Fibroblast of lung (primary cell): Measurements from ENCODE around the gene CEP152. TPM values are rescaled to one million over a fixed set of nuclear protein-coding genes. Genes with fewer than 3 reads are reported as not detected.
A peak's percentile ranks its signal among the peaks of the same experiment; 100 is the strongest.

ENCODE experiments used
- DNase-seq, 2 donors: peaks; one replicate each; pipeline versions ENCODE4 v3.0.0 to v3.0.0-alpha.2; 2010; ENCODE audit warnings: low read depth in 2 of 2
- H2AFZ ChIP-seq: 2 replicates; pipeline ENCODE4 v1.5.1; 2012; ENCODE audit warnings: low read length, control low read depth, inconsistent platforms
- H3K27ac ChIP-seq: 2 replicates; pipeline ENCODE4 v1.5.1; 2011; ENCODE audit warnings: low read length, control low read depth; ENCODE audit not compliant: insufficient read depth
- H3K27me3 ChIP-seq: 2 replicates; pipeline ENCODE4 v1.5.1; 2011; ENCODE audit warnings: mild to moderate bottlenecking, low read length; ENCODE audit not compliant: control insufficient read depth, insufficient read depth
- H3K36me3 ChIP-seq: 2 replicates; pipeline ENCODE4 v1.5.1; 2011; ENCODE audit warnings: low read length; ENCODE audit not compliant: control insufficient read depth, insufficient read depth
- H3K4me1 ChIP-seq: 2 replicates; pipeline ENCODE4 v1.5.1; 2011; ENCODE audit warnings: low read length; ENCODE audit not compliant: control insufficient read depth, insufficient read depth; ENCODE audit errors: extremely low read depth
- H3K4me2 ChIP-seq: 2 replicates; pipeline ENCODE4 v1.5.1; 2011; ENCODE audit warnings: low read length, control low read depth; ENCODE audit not compliant: insufficient read depth; ENCODE audit errors: extremely low read depth
- H3K4me3 ChIP-seq, 4 experiments: fragments of 200-600 bp in 1 of 4; sonication (generic) in 1 of 4; replicated peaks in 1 of 4; 2 replicates each; pipeline ENCODE4 v1.5.1; 2011 to 2016; ENCODE audit warnings: low read length in 4 of 4, low read depth in 3 of 4, mild to moderate bottlenecking in 3 of 4, control low read depth in 2 of 4, inconsistent platforms in 1 of 4, mixed read lengths in 1 of 4; ENCODE audit not compliant: insufficient read depth in 1 of 4; ENCODE audit errors: control extremely low read depth in 1 of 4
- H3K79me2 ChIP-seq: 2 replicates; pipeline ENCODE4 v1.5.1; 2012; ENCODE audit warnings: mild to moderate bottlenecking, low read length, inconsistent platforms; ENCODE audit not compliant: control insufficient read depth, insufficient read depth
- H3K9ac ChIP-seq: 2 replicates; pipeline ENCODE4 v1.5.1; 2011; ENCODE audit warnings: mild to moderate bottlenecking, low read length, control low read depth; ENCODE audit not compliant: insufficient read depth
- H3K9me3 ChIP-seq: 2 replicates; pipeline ENCODE4 v1.5.1; 2012; ENCODE audit warnings: low read depth, low read length; ENCODE audit not compliant: control insufficient read depth, insufficient read depth
- H4K20me1 ChIP-seq: 2 replicates; pipeline ENCODE4 v1.5.1; 2011; ENCODE audit warnings: low read length; ENCODE audit not compliant: control insufficient read depth, insufficient read depth; ENCODE audit errors: extremely low read depth
- CTCF ChIP-seq, 2 donors: IDR thresholded peaks in 1 of 2; conservative IDR thresholded peaks in 1 of 2; 1 replicate in 1 of 2; 2 replicates in 1 of 2; pipeline ENCODE4 v1.5.1; 2011 to 2012; ENCODE audit warnings: low read length in 2 of 2, control low read depth in 1 of 2, inconsistent platforms in 1 of 2, low read depth in 1 of 2, mild to moderate bottlenecking in 1 of 2
- EZH2 ChIP-seq: IDR thresholded peaks from 2 replicates; pipeline ENCODE4 v1.5.1; 2012; ENCODE audit warnings: low read length, control low read depth, mild to moderate bottlenecking; ENCODE audit errors: missing control alignments
- polyA plus RNA-seq, 2 donors: library from polyadenylated mRNA; depleted of rRNA in 1 of 2; stranded (reverse) in 1 of 2; unstranded in 1 of 2; fragments of >200 nt; gene quantifications; 2 replicates each; pipeline ENCODE4 v1.2.1, GENCODE V29; 2011 to 2012; ENCODE audit warnings: missing spikeins in 1 of 2
- total RNA-seq: library from RNA; depleted of rRNA; stranded (reverse); fragments of >200 nt; gene quantifications from 2 replicates; pipeline ENCODE4 v1.2.1, GENCODE V29; 2014

The CEP152 gene
- total and polyA plus RNA-seq, 2 donors (not counting 1 experiment from before 2014, with no cell fraction given) = 0.72 to 7.8 TPM

DNA sequence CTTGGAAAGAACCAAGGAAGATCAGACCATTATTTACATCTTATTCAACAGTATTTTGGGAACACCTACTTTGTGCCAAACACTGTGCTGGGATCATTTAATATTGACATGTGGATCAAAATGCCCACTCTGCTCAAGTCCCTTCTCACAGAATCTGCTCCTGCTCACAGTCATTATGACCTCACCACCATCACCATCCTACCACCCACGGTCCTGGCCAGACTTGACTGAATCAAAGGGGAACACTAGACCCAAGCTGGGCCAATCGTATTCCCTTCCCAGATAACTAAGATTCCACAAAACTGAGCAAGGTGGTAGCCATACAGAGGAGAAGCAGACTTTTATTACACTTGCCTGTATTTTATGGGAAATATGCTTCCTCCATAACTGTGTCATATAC, 3.4 kb upstream of the CEP152 start:
- H3K4me3 ChIP-seq = no peak overlapping the region
- no peak overlapping the region for H3K9ac ChIP-seq
- no peak overlapping the region for H3K4me2 ChIP-seq
- no peaks in the 10 kb centered on the region for H3K36me3 ChIP-seq
- H3K9me3 ChIP-seq = no peaks in the 10 kb centered on the region
- no peak overlapping the region for H2AFZ ChIP-seq
- H3K27me3 ChIP-seq = no peaks in the 10 kb centered on the region
- peaks cover 12% of the 10 kb centered on the region for H3K79me2 ChIP-seq
- TF ChIP-seq CTCF (conservative IDR thresholded peaks at IDR 0.05 in 1 of 2, IDR thresholded peaks at IDR 0.05 in 1 of 2; ENCODE audit: low read depth in 1 of 2, low read length in 2 of 2) (no peak), EZH2 (no peak)
- H4K20me1 ChIP-seq = no peaks in the 10 kb centered on the region
- DNase-seq = peak in 1 of 2 donors; percentile 19
- peaks cover 4% of the 10 kb centered on the region for H3K4me1 ChIP-seq
- no peak overlapping the region for H3K27ac ChIP-seq

DNA sequence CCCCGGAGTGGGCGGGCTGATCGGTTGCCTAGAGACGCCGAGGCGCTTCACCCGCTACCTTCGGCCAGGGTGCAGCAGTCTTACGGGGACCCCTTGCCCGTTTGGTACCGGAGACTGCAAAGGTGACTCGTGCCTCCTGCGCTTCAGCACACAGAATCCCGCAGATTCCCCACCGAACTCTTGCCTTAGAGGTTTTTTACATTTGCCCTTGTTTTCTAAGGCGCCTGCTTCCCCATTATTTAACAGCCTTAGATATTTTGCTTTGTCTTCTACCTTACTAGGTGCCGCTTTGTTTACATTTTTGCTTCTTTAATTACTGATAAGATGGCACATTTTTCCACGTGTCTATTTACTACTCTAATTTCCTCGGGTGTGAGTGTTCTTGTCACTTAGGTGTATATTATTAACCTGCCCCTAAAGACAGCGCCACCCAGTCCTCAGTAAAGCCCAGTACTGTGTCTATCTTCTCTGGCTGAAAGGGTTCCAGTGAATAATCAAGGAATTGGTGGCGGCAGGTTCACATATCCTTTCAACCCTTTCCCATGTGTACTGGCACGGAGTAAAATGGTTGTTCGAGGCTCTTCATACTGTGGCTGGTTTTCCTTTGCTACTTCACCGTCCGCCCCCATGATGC, 573 bp upstream of the CEP152 start:
- Histone ChIP-seq H3K4me3 (peak overlapping the region; percentile 90 to 97 (median 94)), H3K27me3 (no peaks in the 10 kb centered on the region)

GRCh38 chr15:48806151-48806550, 4.7 kb downstream of the CEP152 start:
- Histone ChIP-seq H3K4me3 (no peak overlapping the region), H3K36me3 (no peaks in the 10 kb centered on the region), H3K4me1 (peaks cover 12% of the 10 kb centered on the region), H3K9me3 (no peaks in the 10 kb centered on the region), H3K4me2 (peak overlapping the region; percentile 49), H3K27ac (no peak overlapping the region), H3K9ac (no peak overlapping the region), H4K20me1 (no peaks in the 10 kb centered on the region), H2AFZ (peak overlapping the region; percentile 41), H3K27me3 (no peaks in the 10 kb centered on the region), H3K79me2 (peaks cover 39% of the 10 kb centered on the region)
- TF ChIP-seq EZH2 (no peak), CTCF (conservative IDR thresholded peaks at IDR 0.05 in 1 of 2, IDR thresholded peaks at IDR 0.05 in 1 of 2; ENCODE audit: low read depth in 1 of 2, low read length in 2 of 2) (no peak)
- DNase-seq = peak in 1 of 2 donors; percentile 21

More for the DNA sequence above, 573 bp upstream of the CEP152 start:
- no peak for TF ChIP-seq EZH2
- no peak for TF ChIP-seq CTCF (conservative IDR thresholded peaks at IDR 0.05 in 1 of 2, IDR thresholded peaks at IDR 0.05 in 1 of 2; ENCODE audit: low read depth in 1 of 2, low read length in 2 of 2)
- H3K9ac ChIP-seq = no peak overlapping the region
- peaks cover 5% of the 10 kb centered on the region for H3K4me1 ChIP-seq
- H3K27ac ChIP-seq = no peak overlapping the region
- H3K4me2 ChIP-seq = peak overlapping the region; percentile 42
- H3K36me3 ChIP-seq = no peaks in the 10 kb centered on the region
- no peak for DNase-seq
- H3K79me2 ChIP-seq = peaks cover 23% of the 10 kb centered on the region
- H2AFZ ChIP-seq = peak overlapping the region; percentile 27
- no peaks in the 10 kb centered on the region for H4K20me1 ChIP-seq
- H3K9me3 ChIP-seq = no peaks in the 10 kb centered on the region
